HepG2 (cell line): ENCODE data around the gene ARL2. TPM values are rescaled to one million over a fixed set of nuclear protein-coding genes. Genes with fewer than 3 reads are reported as not detected.

Experiments used
- BCL3 ChIP-seq: sonication (generic); formaldehyde crosslinking; IDR thresholded peaks from 2 replicates; pipeline ENCODE4 v1.5.1; 2020; ENCODE audit warnings: mild to moderate bottlenecking, missing genetic modification reagents, moderate library complexity
- DPF2 ChIP-seq: sonication (generic); formaldehyde crosslinking; IDR thresholded peaks from 2 replicates; pipeline ENCODE4 v1.4.0; 2020; ENCODE audit warnings: mild to moderate bottlenecking, low read depth, missing genetic modification reagents, borderline replicate concordance
- MXI1 ChIP-seq: IDR thresholded peaks from 3 replicates; pipeline ENCODE4 v1.6.1; 2012; ENCODE audit warnings: low read depth, low read length, inconsistent platforms, borderline replicate concordance
- NFE2L1 ChIP-seq: sonication (generic); formaldehyde crosslinking; IDR thresholded peaks from 2 replicates; pipeline ENCODE4 v1.4.0; 2020; ENCODE audit warnings: missing genetic modification reagents, mild to moderate bottlenecking, borderline replicate concordance
- NFIC ChIP-seq: IDR thresholded peaks from 2 replicates; pipeline ENCODE4 v1.6.1; 2012; ENCODE audit warnings: mild to moderate bottlenecking, low read length, inconsistent platforms
- PBX3 ChIP-seq: sonication (generic); formaldehyde crosslinking; IDR thresholded peaks from 2 replicates; pipeline ENCODE4 v1.8.1; 2023; ENCODE audit warnings: missing genetic modification reagents, inconsistent platforms, borderline replicate concordance
- PHF20 ChIP-seq: sonication (generic); formaldehyde crosslinking; IDR thresholded peaks from 2 replicates; pipeline ENCODE4 v1.5.0; 2020; ENCODE audit warnings: mild to moderate bottlenecking, missing genetic modification reagents
- RFX5 ChIP-seq: IDR thresholded peaks from 2 replicates; pipeline ENCODE4 v1.6.1; 2011; ENCODE audit warnings: low read depth, low read length, improper control_type of control experiment
- THAP7 ChIP-seq: sonication (generic); formaldehyde crosslinking; IDR thresholded peaks from 2 replicates; pipeline ENCODE4 v1.8.1; 2023; ENCODE audit warnings: mild to moderate bottlenecking, missing genetic modification reagents
- U2AF2 ChIP-seq: fragments of 200-400 bp; formaldehyde crosslinking; IDR thresholded peaks from 2 replicates; pipeline ENCODE4 v1.6.1; 2017; ENCODE audit warnings: low read depth, mild to moderate bottlenecking, low read length
- UBTF ChIP-seq: sonication (generic); formaldehyde crosslinking; IDR thresholded peaks from 2 replicates; pipeline ENCODE4 v1.4.0; 2020; ENCODE audit warnings: mild to moderate bottlenecking, missing genetic modification reagents
- ZBED4 ChIP-seq: sonication (generic); formaldehyde crosslinking; IDR thresholded peaks from 2 replicates; pipeline ENCODE4 v1.4.0; 2020; ENCODE audit warnings: missing genetic modification reagents, borderline replicate concordance
- ZBTB14 ChIP-seq: sonication (generic); formaldehyde crosslinking; IDR thresholded peaks from 2 replicates; pipeline ENCODE4 v1.4.0; 2020; ENCODE audit warnings: missing genetic modification reagents
- ZNF331 ChIP-seq: sonication (generic); formaldehyde crosslinking; IDR thresholded peaks from 2 replicates; pipeline ENCODE4 v1.4.0; 2020; ENCODE audit warnings: missing genetic modification reagents
- polyA plus RNA-seq, 8 experiments: library from polyadenylated mRNA; depleted of rRNA in 3 of 8; stranded (reverse) in 7 of 8; unstranded in 1 of 8; fragments of >200 nt; fragmentation: Illumina TruSeq in 4 of 8; extraction: Trizol in 4 of 8; gene quantifications; 2 replicates each; pipeline versions ENCODE4 v1.2.1 to v1.2.3, GENCODE V29; 2011 to 2016; ENCODE audit warnings: low read depth in 4 of 8, missing spikeins in 1 of 8, mixed read lengths in 1 of 8; ENCODE audit not compliant: insufficient read depth in 1 of 8
- total RNA-seq, 5 experiments: library from RNA; depleted of rRNA; stranded (reverse); fragments of >200 nt; fragmentation: Illumina TruSeq; extraction: Trizol; gene quantifications; 2 replicates each; pipeline ENCODE4 v1.2.3, GENCODE V29; 2016; ENCODE audit warnings: low read depth in 1 of 5

The ARL2 gene
- total and polyA plus RNA-seq, 2 of the 13 experiments (the other 11 are each of a cell fraction or from before 2014, with no cell fraction given): 82.9 to 84.4 TPM

- TF ChIP-seq PBX3 (CRISPR knock-in tag): no peak
- 0 out of 2 replicates have a peak, but pooled peaks have one; percentile 56 for TF ChIP-seq THAP7 (CRISPR knock-in tag)
- TF ChIP-seq NFE2L1 (CRISPR knock-in tag): no peak
- no peak for TF ChIP-seq RFX5
- TF ChIP-seq BCL3: peak; percentile 51; the same call in 1 of the 2 replicates
- TF ChIP-seq DPF2 (CRISPR knock-in tag): peak; percentile 44; the same call in 1 of the 2 replicates
- TF ChIP-seq ZBED4: peak; percentile 74; the same call in 1 of the 2 replicates
- peak; percentile 67; the same call in 1 of the 3 replicates for TF ChIP-seq MXI1
- no peak for TF ChIP-seq U2AF2
- TF ChIP-seq PHF20: peak; percentile 60; the same call in 1 of the 2 replicates
- TF ChIP-seq ZNF331 (CRISPR knock-in tag): peak; percentile 79; the same call in 1 of the 2 replicates
- TF ChIP-seq NFIC: no peak
- peak; percentile 73 for TF ChIP-seq UBTF
- no peak for TF ChIP-seq ZBTB14
Observed at GRCh38 chr11:64996710-64997380, 17.1 kb upstream of the ARL2 start, which contains the start of gene BATF2 (continued).
